Measurements from ENCODE around the gene PTGFRN. TPM values are rescaled to one million over a fixed set of nuclear protein-coding genes. Genes with fewer than 3 reads are reported as not detected.

PTGFRN gene
- total and polyA plus RNA-seq, 2 of the 8 experiments (the other 6 are each of a cell fraction or from before 2014, with no cell fraction given), result 13.0 to 32.6 TPM

GRCh38 chr1:116987256-116987555, 77.5 kb downstream of the PTGFRN start:
- Histone ChIP-seq H4K5ac (ENCODE audit: insufficient read length, low read depth, low read length) (no peak overlapping the region), H4K8ac (ENCODE audit: extremely low read depth, insufficient read depth, low read length) (no peak overlapping the region), H3K18ac (ENCODE audit: extremely low read depth, low read length) (no peak overlapping the region), H3K9me3 (ENCODE audit: insufficient read depth in 2 of 2, low read depth in 1 of 2, low read length in 1 of 2) (0 out of 4 replicates have a peak, but pooled peaks cover 0 to 2% of the 10 kb centered on the region in 2 experiments), H3K14ac (ENCODE audit: insufficient read length) (no peak overlapping the region), H2BK120ac (replicated peaks; ENCODE audit: low read depth, low read length) (no peak overlapping the region), H3K27ac (ENCODE audit: low read depth, low read length) (no peak overlapping the region), H3K56ac (replicated peaks; ENCODE audit: insufficient read length, low read depth, low read length) (no peak overlapping the region), H2BK20ac (ENCODE audit: low read length) (no peak overlapping the region), H4K20me1 (replicated peaks in 1 of 2; ENCODE audit: control insufficient read depth in 1 of 2, insufficient read depth in 2 of 2, low read length in 2 of 2) (peaks cover 0 to 1% of the 10 kb centered on the region in 2 experiments), H3K4me3 (ENCODE audit: extremely low read depth in 1 of 4, insufficient read depth in 2 of 4, low read depth in 3 of 4, low read length in 4 of 4) (no peak overlapping the region), H3K27me3 (replicated peaks in 1 of 4; ENCODE audit: control insufficient read depth in 3 of 4, extremely low read depth in 1 of 4, insufficient read depth in 3 of 4, low read length in 3 of 4) (no peaks in the 10 kb centered on the region), H2BK12ac (ENCODE audit: low read depth, low read length) (no peak overlapping the region), H2AFZ (ENCODE audit: low read length) (no peak overlapping the region), H3K4me2 (ENCODE audit: insufficient read depth in 1 of 2, low read depth in 2 of 2, low read length in 2 of 2) (no peak overlapping the region), H2BK15ac (ENCODE audit: low read length) (no peak overlapping the region), H3K23me2 (ENCODE audit: low read depth, low read length) (no peaks in the 10 kb centered on the region), H3K4me1 (replicated peaks in 1 of 4; ENCODE audit: control insufficient read depth in 3 of 4, insufficient read depth in 4 of 4, low read length in 3 of 4) (peaks cover 0 to 12% (median 3%) of the 10 kb centered on the region in 4 experiments; a peak in 3 of 7 replicates), H2BK5ac (ENCODE audit: low read depth, low read length) (0 out of 2 replicates have a peak overlapping the region, but pooled peaks have one; percentile 11), H3K23ac (ENCODE audit: insufficient read length) (no peak overlapping the region), H3K36me3 (ENCODE audit: control insufficient read depth in 2 of 4, insufficient read depth in 4 of 4, low read length in 3 of 4) (peaks cover 0 to 4% (median under 1%) of the 10 kb centered on the region in 4 experiments; a peak in 2 of 8 replicates), H2AK5ac (ENCODE audit: low read depth, low read length) (no peak overlapping the region), H4K91ac (replicated peaks; ENCODE audit: insufficient read length, low read length) (no peak overlapping the region), H3K4ac (replicated peaks; ENCODE audit: insufficient read length, low read depth, low read length) (no peak overlapping the region), H3K9ac (replicated peaks in 1 of 4; ENCODE audit: extremely low read depth in 1 of 4, low read depth in 3 of 4, low read length in 3 of 4) (no peak overlapping the region), H3K79me1 (ENCODE audit: low read depth, low read length) (no peaks in the 10 kb centered on the region), H3K79me2 (ENCODE audit: control insufficient read depth in 1 of 2, insufficient read depth in 2 of 2, low read length in 2 of 2) (no peaks in the 10 kb centered on the region)
- CTCF ChIA-PET (ENCODE audit: partially characterized antibody), result interaction anchor here (0.6 kb wide), 1 partner anchor 80 kb away, joined by 3 read pairs; no protein-coding TSS in a partner anchor
- TF ChIP-seq POU5F1 (IDR thresholded peaks at IDR 0.05; ENCODE audit: low read depth, low read length) (no peak), NRF1 (IDR thresholded peaks at IDR 0.05; ENCODE audit: low read depth, low read length) (no peak), RXRA (IDR thresholded peaks at IDR 0.05; ENCODE audit: insufficient read depth, low read depth, low read length) (no peak)
- 91% methylated on average over 11 of the region's 11 CpGs; no CpG with 5 or more reads in 1 of the 2 experiments for WGBS, 2 experiments (ENCODE audit: extremely low coverage in 1 of 2, insufficient coverage in 1 of 2, insufficient read length in 1 of 2, insufficient replicate concordance in 2 of 2, low coverage in 1 of 2, low lambda C conversion rate in 2 of 2, missing lambda C conversion rate in 1 of 2)
- FAIRE-seq, result no peak
- POLR2A ChIA-PET (ENCODE audit: partially characterized antibody), result interaction anchor here (1.3 to 1.4 kb wide), 2 partner anchors 9 to 73 kb away, joined by 3 to 4 read pairs; partner anchors contain the start of gene TTF2
- DNase-seq (ENCODE audit: low read depth in 1 of 2, low spot score in 2 of 2), result no peak

Measured in H1 (cell line).